ENCODE data around the gene TRIM24. TPM values are rescaled to one million over a fixed set of nuclear protein-coding genes. Genes with fewer than 3 reads are reported as not detected.
"Not testable (repeated sequence)": the region's sequence is repeated elsewhere in the genome, so short reads cannot be mapped to it uniquely, and the experiment has no call there.

The TRIM24 gene
- polyA plus RNA-seq (2013, experiment 1 of 2; ENCODE audit: insufficient read length), result 9.9 TPM
- 10.5 TPM for polyA plus RNA-seq (2013, experiment 2 of 2; ENCODE audit: insufficient read length)

GRCh38 chr7:138460176-138460648, at the start of gene TRIM24:
TRIM24 (plus strand) TSS chr7:138460259; CDS start chr7:138460549, 290 bp downstream.
- DNase-seq, result no peak

DNA sequence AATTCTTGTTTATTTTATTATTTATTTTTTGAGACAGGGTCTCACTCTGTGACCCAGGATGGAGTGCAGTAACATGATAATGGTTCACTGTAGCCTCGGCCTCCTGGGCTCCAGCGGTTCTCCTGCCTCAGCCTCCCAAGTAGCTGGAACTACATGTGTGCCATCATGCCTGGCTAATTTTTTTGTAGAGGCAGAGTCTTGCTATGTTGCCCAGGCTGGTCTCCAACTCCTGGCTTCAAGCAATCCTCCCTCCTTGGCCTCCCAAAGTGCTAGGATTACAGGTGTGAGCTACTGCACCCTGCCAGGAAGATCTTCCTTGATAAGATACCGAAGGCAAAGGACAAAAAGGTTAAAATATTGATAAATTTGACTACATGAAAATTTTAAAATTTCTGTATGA, 48.0 kb upstream of the TRIM24 start:
- not testable (repeated sequence) for DNase-seq

DNA sequence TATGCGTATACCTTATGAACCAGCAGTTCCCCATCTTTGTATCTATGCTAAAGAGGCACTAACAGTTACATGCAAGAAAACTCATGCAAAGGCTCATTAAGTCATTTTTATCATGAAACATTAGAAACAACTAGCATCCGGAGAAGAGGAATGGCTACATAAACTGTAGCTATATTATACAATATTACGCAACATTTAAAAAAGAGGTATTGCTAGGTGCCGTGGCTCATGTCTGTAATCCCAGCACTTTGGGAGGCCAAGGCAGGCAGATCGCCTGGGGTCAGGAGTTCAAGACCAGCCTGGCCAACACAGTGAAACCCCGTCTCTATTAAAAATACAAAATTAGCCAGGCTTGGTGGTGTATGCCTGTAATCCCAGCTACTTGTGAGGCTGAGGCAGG, 47.1 kb upstream of the TRIM24 start:
- not testable (repeated sequence) for DNase-seq

- no peak for DNase-seq
Observed at GRCh38 chr7:138417078-138417700, 42.9 kb upstream of the TRIM24 start.

DNA sequence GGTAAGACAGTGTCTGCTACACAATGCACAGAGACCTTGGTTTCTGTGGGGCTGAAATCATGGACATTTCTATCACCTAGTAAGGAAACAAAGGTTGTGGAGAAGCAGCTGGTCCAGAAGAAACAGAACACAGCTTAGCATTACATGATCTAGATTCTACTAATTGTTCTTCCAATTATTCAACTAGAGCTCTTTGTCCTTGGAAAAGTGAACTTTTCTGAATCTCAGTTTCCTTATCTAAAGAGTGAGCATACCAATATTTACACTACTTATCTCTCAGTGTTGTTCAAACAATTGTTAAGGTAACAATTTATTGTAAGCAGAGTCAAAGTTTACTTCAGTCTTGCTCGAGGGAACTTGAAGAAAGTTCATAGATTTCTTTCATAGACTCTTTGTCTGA, 42.3 kb upstream of the TRIM24 start:
- DNase-seq, result no peak

GRCh38 chr7:138418403-138418802, 41.7 kb upstream of the TRIM24 start:
- not testable (repeated sequence) for DNase-seq

DNA sequence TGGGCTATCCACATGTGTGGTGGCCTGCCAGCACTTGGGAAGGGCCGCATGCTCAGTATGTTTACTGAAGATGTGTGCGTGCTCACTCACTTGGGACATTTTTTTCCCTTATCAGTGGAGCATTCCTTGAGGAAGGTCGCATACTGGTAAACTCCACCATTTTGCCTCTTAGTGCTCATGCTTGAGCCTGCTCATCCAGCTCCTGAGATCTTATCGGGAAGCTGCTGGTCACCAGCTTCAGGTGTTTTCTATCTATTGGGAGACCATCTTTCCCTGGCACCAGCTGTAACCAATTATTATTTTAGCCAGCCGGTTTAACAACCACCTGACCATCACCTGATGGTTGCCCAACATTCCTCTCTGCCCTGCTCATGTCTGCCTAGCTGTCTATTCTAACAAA, 35.0 kb upstream of the TRIM24 start:
- DNase-seq, result no peak

GRCh38 chr7:138429577-138430250, 30.3 kb upstream of the TRIM24 start:
- no peak for DNase-seq

DNA sequence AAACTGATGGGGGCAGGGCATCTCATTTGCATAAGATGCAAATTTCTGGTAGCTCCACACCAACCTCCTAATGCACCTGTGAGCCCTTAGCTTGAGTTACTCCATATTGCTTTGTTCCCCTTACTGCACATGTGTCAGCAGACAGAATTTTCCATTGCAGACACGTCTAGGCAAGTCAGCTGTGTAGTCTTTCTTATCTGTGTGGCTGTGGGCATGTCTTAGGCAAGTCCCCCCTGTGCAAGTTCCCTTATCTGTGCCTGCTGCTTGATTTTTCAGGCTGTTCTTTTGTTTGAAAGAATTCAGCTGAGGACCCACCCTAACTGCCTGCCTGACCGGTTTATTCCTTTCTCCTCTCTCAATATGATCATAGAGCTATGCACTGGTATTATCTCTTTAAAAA, 28.5 kb upstream of the TRIM24 start:
- no peak for DNase-seq

GRCh38 chr7:138433583-138434443, 26.2 kb upstream of the TRIM24 start:
- no peak for DNase-seq

GRCh38 chr7:138434597-138435019, 25.5 kb upstream of the TRIM24 start:
- DNase-seq, result no peak

GRCh38 chr7:138435231-138435919, 24.7 kb upstream of the TRIM24 start:
- no peak for DNase-seq

DNA sequence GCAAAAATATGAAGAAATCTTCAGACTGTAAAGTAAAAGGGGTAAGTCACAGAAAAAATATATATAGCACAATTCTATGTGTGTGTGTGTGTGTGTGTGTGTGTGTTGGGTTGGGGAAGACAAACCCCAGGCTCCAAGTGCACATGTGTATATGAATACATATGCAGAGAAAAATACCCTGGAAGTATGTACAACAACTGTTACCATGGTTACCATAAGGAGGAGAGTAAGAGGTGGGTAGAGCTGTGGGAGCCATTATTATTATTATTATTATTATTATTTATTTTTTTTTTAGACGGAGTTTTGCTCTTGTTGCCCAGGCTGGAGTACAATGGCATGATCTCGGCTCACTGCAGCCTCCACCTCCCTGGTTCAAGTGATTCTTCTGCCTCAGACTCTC, 23.7 kb upstream of the TRIM24 start:
- DNase-seq, result no peak

- no peak for DNase-seq
Observed at GRCh38 chr7:138440460-138440859, 19.6 kb upstream of the TRIM24 start.

- DNase-seq, result no peak
Observed at GRCh38 chr7:138442822-138443221, 17.2 kb upstream of the TRIM24 start.

- no peak for DNase-seq
Observed at GRCh38 chr7:138449580-138449979, 10.5 kb upstream of the TRIM24 start.

GRCh38 chr7:138455609-138456008, 4.5 kb upstream of the TRIM24 start:
- no peak for DNase-seq

DNA sequence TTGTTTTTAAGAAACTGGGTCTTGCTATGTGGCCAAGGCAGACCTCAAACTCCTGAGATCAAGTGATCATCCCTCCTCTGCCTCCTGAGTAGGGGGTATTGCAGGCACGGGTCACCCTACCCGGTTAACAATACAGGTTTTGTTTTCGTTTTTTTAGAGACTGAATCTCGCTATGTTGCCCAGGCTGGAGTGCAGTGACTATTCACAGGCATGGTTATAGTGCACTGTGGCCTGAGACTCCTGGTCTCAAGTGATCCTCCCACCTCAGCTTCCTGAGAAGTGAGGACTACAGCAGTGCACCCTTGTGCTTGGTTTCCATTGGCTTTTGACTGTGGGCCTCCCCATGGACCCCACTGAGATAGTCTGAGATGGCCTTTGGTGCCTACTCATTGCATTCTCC, 3.8 kb upstream of the TRIM24 start:
- no peak for DNase-seq

DNA sequence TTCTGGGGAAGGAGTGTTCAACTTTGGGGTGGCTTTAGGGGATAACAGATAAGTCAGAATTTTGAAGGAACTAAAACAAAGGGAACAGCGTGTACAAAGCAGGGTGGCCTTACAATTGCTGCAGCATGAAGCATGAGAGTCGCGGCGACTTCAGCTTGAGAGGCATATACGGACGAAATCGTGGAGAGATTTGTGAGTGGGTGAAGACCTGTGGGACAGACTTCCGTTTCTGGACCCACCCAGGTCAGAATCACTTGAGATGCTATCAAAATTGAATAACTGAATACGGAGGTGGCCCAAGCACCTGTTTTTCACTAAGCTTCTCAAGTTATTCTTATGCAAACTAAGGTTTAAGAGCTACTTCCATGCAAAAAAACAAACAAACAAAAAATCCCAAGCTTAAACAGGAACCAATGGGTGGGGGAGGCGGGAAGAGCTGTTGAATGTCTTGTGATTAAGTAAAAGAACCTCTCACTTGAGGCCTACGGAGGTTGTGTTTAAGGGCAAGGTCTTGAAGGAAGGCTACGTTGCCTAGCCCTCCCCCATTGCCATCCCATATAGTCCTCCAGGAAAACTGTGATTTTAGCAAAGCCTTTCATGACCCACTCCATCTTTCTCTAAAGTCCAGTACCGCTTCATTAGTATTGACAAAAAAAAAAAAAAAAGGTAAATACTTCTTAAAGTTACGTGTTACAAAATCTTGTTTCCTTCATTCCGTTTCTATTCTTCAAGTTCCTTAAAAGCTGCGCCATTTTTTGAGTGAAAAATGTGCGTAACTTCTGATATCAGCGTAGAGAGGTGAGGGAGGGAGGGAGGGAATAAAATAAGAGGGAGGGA, 1.3 kb upstream of the TRIM24 start:
- DNase-seq, result no peak

DNA sequence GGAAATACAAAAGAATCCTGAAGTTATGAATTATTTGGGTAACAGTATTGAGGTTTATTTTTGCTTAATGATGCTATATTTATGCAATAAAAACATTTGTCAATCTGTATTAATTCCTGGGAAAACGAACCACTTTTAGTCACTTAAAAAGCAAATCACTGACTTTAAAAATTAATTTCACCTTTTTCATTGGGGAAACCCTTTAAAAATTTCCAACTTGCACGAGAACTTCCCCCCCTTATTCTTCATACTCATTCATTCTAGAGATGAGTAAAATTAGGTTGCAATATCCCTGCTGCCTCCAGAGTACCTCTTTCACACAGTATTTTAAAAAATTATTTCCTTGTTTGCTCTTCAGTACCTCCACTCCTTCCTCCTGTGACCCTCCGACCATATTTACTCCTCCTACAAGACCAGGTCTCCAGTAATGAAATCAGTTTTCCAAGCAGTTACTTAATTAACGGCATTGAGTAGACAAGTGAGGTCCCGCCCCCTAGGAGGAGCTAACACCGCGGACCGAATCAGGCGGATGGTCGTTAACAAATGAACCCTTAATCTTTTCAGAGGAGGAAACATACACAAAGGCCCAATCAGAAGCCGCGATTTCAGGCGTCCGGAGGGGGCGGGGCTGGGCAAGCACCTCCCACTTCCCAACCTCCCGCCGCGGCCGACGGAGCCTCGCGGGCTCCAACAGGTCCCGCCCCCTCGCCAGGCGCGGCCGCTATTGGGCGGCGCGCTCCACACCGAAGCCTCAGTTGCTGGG, 465 bp upstream of the TRIM24 start:
- DNase-seq, result peak; percentile 98

Measured in fibroblast of skin of scalp (primary cell).